ENCODE measurements around the gene NFIC.

The NFIC gene

DNA sequence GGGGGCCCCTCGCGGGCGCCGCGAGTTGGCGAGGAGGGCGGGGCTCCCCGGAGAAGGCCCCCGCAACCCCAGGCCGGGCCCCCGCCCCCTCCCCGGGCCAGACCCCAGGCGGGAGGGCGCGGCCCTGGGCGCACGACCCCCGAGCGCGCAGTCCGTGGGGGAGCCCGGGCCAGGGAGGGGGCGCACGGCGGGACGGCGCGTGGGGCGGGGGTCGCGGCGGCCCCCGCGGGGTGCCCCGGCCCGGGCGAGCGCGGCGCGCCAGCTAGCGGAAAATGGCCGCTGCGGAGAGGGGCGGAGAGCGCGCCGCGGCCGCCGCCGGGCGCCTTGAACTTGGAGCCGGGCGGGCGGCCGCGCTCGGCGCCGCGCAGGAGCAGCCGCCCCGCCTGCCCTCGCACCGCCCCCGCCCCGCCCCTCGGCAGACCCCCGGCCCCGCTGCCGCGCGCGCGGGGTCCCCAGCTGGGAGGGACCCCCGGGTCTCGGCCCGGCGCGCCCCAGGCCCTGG, 6.4 kb upstream of the NFIC start:
- DNase-seq: no peak

- DNase-seq: no peak
Measured at GRCh38 chr19:3360421-3361383, 5.7 kb upstream of the NFIC start.

DNA sequence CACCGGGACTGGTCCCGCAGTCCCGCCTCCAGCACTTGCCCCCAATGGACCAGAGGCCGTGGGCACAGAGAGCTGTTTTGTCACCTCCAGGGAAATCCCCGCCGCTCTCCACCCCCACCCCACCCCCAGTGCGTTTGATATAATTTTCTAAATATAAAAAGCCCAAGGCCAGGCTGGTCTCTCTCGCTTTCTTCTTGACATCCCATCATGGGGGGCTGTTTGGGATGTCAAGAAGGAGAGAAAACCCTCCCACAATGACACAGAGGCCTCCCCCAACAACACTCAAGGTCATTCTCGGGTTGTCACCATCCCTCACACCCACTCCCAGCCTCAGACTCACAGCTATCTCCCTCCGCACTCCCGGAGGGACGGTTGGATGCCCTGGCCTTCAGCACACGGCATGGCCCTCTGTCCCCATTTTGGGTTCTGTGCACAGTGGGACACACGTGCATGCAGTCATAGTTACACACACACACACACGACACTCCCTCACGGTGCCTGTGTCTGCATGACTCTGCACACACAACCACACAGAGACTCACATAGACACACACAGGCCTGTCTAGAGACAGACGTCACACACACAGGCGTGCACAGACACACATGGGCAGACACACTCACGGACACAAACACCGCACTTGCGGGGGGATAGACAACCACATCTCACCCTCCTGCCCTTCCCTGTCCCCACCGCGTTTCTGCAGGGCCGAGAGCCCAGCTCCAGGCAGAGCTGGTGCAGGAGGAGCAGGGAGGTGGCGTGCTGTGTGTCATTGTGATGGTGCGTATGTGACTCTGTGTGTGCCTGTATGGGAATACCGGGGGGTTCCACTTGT, 4.8 kb upstream of the NFIC start:
- DNase-seq: no peak

DNA sequence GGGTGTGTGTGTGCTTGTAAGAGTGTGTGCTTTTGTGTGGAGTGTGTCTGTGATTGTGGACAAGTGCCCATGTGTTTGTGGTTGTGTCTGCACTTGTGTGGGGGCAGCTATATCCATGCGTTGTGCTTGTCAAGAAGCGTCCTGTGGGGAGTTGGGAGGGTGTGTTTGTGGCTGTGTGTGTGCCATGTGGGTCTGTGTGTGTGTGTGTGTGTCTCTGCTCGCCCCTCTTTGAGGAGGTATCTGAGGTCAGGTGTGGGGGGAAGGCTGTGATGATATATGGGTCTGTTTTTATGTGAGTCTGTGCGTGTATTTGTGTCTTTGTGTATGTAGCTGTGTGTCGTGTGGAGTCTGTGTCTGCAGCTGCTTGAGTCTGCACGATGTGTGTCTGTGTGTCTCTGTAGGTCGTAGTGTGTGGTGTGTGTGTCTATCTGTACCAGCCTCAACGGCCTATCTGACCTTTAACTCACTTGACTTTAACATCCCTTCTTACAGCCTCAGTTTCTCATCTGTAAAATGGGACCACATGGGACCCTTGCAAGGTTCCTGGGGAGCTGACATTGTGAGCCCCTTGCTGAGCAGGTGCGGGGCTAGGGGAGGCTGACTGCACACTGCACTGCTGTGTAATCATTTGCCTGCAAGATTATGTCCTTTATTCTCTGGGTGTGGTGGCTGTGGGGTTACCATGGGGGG, 4.0 kb upstream of the NFIC start:
- DNase-seq: no peak

GRCh38 chr19:3363841-3364500, 2.4 kb upstream of the NFIC start:
- no peak for DNase-seq

DNA sequence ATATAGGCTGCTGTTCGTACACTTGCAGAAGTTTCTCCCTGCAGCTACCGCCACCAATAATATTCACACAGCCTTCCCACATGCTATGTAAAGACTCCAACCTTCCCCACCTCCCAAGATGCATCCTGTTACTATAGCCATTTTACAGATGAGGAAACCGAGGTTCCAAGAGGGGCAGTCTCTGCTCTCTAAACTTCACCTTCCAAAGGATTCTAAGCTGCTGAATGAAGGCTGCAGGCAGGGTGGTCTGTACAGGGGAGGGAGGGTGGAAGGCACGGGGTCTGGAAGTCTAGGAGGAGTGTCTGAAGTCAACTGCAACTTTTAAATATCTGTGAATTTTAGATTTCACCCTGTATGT, 1.9 kb upstream of the NFIC start:
- no peak for DNase-seq

DNA sequence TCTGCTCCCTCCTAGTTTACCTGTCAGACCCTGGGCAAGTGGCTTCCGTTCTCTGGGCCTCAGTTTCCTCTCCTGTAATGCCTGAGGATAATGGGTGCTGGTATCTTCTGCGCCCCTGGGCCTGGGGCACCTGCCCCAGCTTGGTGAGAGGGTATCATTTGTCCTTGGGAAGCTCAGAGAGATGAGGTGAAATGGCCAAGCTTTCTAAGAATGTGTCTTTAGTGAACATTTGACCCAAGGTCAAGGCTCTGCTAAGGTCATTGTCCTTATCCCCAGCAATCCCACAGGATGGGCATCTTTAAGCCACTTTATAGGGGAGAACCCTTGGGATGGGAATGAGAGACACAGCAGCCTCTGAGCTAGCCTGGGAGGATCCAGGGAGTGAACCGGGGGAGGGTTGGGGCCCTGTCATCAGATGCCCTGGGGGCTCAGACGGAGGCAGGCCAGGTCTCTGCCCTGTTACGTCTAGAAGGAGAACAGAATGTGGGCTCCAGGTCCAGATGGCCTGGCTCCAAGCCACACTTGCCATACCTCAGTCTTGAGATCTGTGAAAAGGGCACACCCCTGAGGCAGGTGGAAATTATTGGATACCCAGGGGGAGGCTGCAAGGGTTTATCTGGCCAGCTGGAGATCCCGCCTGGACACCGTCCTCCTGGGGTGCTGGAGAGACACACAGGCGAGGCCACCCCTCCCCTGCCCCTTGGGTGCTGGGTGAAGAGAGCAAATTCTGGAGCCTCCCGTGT, 1.1 kb upstream of the NFIC start:
- no peak for DNase-seq

DNA sequence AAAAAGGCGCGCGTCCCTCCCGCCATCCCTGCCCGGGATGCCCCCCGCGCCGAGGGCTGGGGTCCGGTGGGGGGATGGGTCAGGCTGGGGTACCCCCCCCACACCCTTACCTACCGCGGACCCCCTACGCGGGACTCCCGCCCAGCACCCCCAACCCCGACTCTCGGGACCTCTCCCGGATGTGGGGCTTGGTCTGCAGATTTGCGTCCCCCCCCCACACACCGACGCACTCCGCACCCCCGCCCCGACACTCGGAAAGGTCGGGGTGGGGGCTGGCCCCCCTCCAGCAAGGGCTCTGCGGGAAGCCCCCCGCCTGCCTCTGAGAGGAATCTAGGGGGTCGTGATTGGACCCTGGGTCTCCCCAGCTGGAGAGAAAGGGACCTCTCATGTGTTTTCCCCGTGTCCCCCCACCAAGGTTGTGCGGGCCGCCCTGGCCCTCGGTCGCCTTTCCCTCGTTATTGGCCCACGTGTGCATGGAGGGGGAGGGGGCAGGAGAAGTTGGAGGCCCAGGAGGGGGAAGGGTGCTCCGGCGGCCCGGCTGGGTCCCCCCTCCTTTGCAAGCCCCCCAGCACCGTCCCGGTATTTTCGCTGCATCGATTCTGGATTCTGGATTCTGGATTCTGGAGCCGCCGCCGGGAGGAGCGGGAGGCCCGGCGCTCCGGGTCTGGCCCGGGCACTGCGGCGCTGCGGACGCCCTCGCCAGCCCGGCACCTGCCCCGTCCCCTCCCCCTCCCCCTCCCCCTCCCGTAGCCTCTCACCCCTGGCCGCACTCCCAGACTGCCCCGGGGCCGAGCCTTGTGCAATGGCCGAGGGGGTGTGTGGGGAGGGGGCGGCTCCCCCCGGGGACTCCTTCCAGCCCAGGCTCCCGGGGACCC, 607 bp downstream of the NFIC start:
- DNase-seq: no peak

- DNase-seq: no peak
Measured at GRCh38 chr19:3367628-3368440, 1.5 kb downstream of the NFIC start.

DNA sequence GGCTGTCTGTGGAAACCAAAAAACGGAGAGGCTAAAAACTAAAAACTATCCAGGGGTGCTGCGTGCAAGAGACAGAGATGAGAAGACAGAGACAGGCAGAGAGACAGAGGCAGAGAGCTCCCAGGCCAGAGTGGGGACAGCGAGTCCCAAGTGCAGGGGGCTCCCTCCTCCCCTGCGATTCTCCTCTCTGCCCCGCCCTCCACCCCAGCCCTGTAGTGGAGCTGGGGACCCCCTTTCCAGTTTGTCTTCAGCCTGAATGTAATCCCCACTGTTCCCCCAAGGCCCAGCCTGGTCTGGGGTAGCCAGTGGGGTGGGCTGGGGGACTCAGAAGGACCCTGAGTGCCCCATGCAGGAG, 2.0 kb downstream of the NFIC start:
- no peak for DNase-seq

DNA sequence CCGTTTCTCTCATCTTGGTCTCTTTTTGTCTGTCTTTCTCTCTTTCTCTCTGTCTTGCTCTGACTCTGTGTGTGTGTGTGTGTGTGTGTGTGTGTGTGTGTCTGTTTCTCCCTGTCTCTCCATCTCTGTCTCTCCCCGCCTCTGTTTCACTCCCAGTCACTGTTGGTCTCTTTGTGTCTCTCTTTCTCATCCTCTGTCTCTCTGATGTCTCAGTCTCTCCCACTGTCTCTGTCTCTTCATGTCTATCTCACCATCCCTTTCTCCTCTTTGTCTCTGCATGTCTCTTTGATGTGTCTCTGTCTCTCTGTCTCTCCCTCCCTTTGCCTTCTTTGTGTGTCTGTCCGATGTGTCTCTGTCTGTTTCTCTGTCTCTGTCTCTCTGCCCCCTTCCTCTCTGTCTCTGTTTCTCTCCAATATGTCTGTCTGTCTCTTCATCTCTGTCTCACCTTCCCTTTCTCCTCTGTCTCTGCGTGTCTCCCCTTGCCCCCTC, 2.5 kb downstream of the NFIC start:
- DNase-seq: no peak

DNA sequence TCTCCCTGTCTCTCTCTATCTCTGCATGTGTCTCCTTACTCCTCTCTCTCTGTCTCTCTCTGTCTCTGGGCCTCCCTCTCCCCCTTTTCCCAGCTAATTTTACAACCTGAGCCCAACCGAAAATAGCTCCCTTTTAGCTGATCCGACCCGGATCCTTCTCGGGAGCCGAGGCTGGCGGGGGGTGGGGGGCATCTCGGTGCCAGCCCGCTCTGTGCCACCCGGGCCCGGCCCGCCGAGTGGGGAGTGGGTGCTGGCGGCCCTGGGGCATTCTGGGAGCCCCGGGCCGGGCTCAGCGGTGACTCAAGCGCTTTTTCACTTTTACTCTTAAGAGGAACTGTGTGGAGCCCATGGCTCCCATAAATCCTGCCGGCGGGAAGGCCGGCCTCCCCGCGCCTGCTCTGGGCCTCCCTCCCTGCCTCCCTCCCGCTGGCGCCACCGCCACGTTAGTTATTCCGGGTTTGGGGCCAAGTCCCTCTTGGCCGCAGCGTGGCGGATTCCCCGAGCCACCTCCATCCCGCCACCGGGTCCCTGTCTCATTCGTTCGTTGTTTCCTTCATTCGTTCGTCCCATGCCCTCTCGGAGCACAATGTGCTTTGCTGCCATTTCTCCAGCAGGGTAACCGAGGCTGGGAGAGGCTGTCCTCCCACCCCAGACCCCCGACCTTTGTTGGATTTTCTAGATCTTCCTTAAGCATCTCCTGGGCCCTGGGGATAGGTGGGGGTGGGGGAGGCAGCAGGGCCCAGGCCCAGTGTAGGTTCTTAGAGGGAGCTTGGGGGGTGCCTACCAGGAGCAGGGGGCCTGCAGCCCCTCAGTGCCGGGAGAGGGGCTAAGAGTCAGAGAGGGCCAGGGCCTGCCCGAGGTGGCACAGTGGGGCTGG, 3.2 kb downstream of the NFIC start:
- DNase-seq: no peak

GRCh38 chr19:3370214-3370720, 3.9 kb downstream of the NFIC start:
- no peak for DNase-seq

DNA sequence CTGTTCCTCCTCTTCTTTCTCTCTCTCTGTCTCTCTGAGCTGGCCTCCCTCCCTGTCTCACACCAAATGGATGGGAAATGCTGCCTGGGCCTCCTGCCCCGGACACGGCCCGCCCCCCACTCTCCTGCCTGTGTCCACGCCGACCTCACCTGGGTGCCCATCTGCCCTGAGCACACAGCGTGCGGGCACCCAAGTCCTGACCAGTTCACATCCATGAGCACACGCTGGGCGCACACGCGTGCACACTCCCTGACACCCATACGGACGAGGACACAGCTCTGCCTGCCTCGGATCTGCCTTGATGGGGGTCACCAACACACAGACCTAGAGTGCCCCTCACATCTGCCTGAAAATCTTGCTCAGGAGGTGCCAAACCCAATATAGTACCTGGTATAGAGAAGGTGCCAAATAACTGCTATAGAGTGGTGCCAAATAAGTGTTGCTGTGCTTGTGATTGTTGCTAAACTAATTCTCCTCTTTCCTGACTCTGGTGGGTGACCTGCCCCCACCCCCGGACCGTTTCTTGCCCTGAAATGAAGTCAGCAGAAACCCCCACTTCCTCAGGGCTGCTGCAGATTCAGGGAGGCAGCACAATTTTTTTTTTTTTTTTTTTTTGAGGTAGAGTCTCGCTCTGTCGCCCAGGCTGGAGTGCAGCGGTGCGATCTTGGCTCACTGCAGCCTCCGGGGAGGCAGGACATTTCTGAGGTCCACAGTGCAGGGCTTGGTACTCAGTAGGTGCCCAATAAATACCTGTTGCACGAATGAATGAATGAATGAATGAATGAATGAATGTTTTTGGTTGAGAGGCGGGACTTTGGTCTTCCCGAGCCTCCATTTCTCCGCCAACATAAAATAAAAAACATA, 4.6 kb downstream of the NFIC start:
- DNase-seq: no peak

DNA sequence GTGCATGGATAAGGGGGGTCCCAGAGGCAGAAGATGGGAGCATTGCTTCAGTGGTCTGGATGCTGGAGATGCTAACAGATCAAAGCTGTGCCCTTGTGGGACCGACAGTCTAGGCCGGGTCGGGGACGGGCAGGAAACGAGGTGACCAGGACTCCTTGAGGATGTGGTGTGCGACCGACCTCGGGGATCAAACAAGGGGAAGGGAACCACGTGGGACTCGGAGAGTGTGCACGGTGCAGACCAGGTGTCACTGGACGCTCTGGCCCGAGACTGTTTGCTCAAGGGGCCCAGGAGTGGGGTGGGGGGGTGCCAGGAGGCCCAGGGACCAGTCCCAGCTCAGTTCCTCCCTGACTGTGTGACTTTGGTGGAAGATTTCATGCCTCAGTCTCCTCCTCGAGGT, 6.0 kb downstream of the NFIC start:
- DNase-seq: no peak

DNA sequence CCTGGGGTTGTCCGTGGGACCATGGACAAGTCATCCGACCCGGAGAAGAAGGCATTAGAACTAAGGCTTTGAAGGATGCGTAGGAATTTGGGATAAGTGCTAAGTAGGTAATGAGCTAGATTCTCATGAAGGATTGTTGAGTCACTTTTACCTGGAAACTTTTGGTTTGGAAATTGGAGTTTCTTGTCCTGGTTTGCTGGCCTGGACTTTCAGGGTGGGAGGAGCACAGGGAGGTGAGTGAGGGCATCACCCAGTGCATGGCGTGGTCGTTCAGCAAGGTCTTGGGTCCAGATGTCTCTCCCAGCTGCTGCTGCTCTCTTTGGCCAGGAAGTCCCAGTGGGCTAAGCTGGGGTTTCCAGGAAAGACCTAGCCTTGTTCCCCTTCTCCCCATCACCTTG, 7.6 kb downstream of the NFIC start:
- no peak for DNase-seq

- DNase-seq: no peak
Measured at GRCh38 chr19:3374369-3375112, 8.2 kb downstream of the NFIC start.

All from GOT3 (cell line).